Measurements from ENCODE around the gene NUMB. TPM values are rescaled to one million over a fixed set of nuclear protein-coding genes. Genes with fewer than 3 reads are reported as not detected.

NUMB gene
- total RNA-seq, 2 experiments from 2014 or later: 27.9 to 31.5 TPM

DNA sequence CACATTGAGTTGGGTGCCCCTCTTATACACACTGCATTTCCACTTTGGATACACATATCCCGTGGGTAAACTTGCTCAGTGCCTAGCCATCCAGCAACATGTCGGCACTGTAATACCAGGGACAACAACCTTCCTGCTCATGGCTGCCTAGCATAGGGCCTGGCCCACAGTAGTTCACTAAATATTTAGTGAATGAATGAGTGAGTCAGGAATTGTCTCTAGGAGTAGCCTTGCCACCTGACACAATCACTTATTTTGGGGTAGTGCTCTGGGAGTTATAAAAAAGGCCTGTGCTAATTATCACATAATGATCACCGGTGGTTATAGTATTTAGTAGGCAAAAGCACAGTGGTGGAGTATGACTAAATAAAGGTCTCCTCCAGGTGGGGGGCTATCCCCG is 8.5 kb upstream of the NUMB start:
- H3K4me1 ChIP-seq (ENCODE audit: insufficient read depth, low read length): peaks cover 16% of the 10 kb centered on the region
- H3K27me3 ChIP-seq (ENCODE audit: control insufficient read depth in 1 of 2, insufficient read depth in 2 of 2, low read length in 2 of 2): no peaks in the 10 kb centered on the region
- H3K36me3 Mint-ChIP-seq (ENCODE audit: low read depth): no peaks in the 10 kb centered on the region
- no peaks in the 10 kb centered on the region for H3K36me3 ChIP-seq (ENCODE audit: insufficient read depth, low read length)
- intact Hi-C loops (cut with DNase I, micrococcal nuclease): no loop called here
- DNase-seq (no peak), ATAC-seq (ENCODE audit: poor library complexity) (no peak)
- TF ChIP-seq, protein P1, sequence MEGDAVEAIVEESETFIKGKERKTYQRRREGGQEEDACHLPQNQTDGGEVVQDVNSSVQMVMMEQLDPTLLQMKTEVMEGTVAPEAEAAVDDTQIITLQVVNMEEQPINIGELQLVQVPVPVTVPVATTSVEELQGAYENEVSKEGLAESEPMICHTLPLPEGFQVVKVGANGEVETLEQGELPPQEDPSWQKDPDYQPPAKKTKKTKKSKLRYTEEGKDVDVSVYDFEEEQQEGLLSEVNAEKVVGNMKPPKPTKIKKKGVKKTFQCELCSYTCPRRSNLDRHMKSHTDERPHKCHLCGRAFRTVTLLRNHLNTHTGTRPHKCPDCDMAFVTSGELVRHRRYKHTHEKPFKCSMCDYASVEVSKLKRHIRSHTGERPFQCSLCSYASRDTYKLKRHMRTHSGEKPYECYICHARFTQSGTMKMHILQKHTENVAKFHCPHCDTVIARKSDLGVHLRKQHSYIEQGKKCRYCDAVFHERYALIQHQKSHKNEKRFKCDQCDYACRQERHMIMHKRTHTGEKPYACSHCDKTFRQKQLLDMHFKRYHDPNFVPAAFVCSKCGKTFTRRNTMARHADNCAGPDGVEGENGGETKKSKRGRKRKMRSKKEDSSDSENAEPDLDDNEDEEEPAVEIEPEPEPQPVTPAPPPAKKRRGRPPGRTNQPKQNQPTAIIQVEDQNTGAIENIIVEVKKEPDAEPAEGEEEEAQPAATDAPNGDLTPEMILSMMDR (IDR thresholded peaks at IDR 0.05): no peak
- no peak overlapping the region for H3K27ac Mint-ChIP-seq
- H3K9me3 ChIP-seq (ENCODE audit: control insufficient read depth in 1 of 2, insufficient read depth in 1 of 2, low read length in 2 of 2): no peaks in the 10 kb centered on the region
- no peak overlapping the region for H3K4me3 ChIP-seq (ENCODE audit: low read length)
- CTCF ChIA-PET: no interaction called here
- POLR2A ChIA-PET: interaction anchor here (1.8 kb wide), 1 partner anchor 24 kb away, joined by 8 read pairs; the partner anchor contains the start of gene RIOX1
- H3K27me3 Mint-ChIP-seq: no peaks in the 10 kb centered on the region
- peaks cover 39% of the 10 kb centered on the region for H3K4me1 Mint-ChIP-seq (ENCODE audit: low read depth)
- no peaks in the 10 kb centered on the region for H3K9me3 Mint-ChIP-seq
- H3K4me3 Mint-ChIP-seq: no peak overlapping the region
- no peak overlapping the region for H3K27ac ChIP-seq (ENCODE audit: low read depth in 1 of 2, low read length in 2 of 2)

GRCh38 chr14:73465823-73466532 is 7.6 kb upstream of the NUMB start:
- no peak overlapping the region for H3K4me3 ChIP-seq (ENCODE audit: low read length)
- Mint-ChIP-seq H3K36me3 (ENCODE audit: low read depth) (no peaks in the 10 kb centered on the region), H3K4me1 (ENCODE audit: low read depth) (peaks cover 39% of the 10 kb centered on the region), H3K27ac (no peak overlapping the region), H3K27me3 (no peaks in the 10 kb centered on the region), H3K9me3 (no peaks in the 10 kb centered on the region), H3K4me3 (no peak overlapping the region)
- ChIA-PET POLR2A (interaction anchor here (0.6 to 1.8 kb wide), 2 partner anchors 25 to 1003 kb away, joined by 3 to 8 read pairs; partner anchors contain the start of gene RIOX1), CTCF (interaction anchor here (0.7 to 1.3 kb wide), 2 partner anchors 25 to 171 kb away, joined by 3 read pairs; partner anchors contain the start of gene RIOX1)
- H3K27me3 ChIP-seq (ENCODE audit: control insufficient read depth in 1 of 2, insufficient read depth in 2 of 2, low read length in 2 of 2): no peaks in the 10 kb centered on the region
- no peaks in the 10 kb centered on the region for H3K36me3 ChIP-seq (ENCODE audit: insufficient read depth, low read length)
- intact Hi-C loops (cut with DNase I, micrococcal nuclease): no loop called here
- H3K9me3 ChIP-seq (ENCODE audit: control insufficient read depth in 1 of 2, insufficient read depth in 1 of 2, low read length in 2 of 2): no peaks in the 10 kb centered on the region
- ATAC-seq (ENCODE audit: poor library complexity) (no peak), DNase-seq (peak in 2 of 14 experiments; percentile 38 to 43)
- TF ChIP-seq, protein P1 (IDR thresholded peaks at IDR 0.05): no peak
- no peak overlapping the region for H3K27ac ChIP-seq (ENCODE audit: low read depth in 1 of 2, low read length in 2 of 2)
- peaks cover 16% of the 10 kb centered on the region for H3K4me1 ChIP-seq (ENCODE audit: insufficient read depth, low read length)

GRCh38 chr14:73463411-73463810 is 5.1 kb upstream of the NUMB start:
- ATAC-seq (ENCODE audit: poor library complexity) (no peak), DNase-seq (peak in 3 of 14 experiments; percentile 48 to 75 (median 66))
- Mint-ChIP-seq H3K36me3 (ENCODE audit: low read depth) (peaks cover 3% of the 10 kb centered on the region), H3K27me3 (no peaks in the 10 kb centered on the region), H3K27ac (no peak overlapping the region), H3K9me3 (no peaks in the 10 kb centered on the region), H3K4me3 (no peak overlapping the region), H3K4me1 (ENCODE audit: low read depth) (peaks cover 46% of the 10 kb centered on the region)
- ChIA-PET CTCF (interaction anchor here (1.5 kb wide), 1 partner anchor 168 kb away, joined by 4 read pairs; no protein-coding TSS in a partner anchor), POLR2A (interaction anchor here (0.8 to 1.6 kb wide), 2 partner anchors 149 to 221 kb away, joined by 3 to 4 read pairs; partner anchors contain the start of gene ACOT6)
- no peaks in the 10 kb centered on the region for H3K27me3 ChIP-seq (ENCODE audit: control insufficient read depth in 1 of 2, insufficient read depth in 2 of 2, low read length in 2 of 2)
- H3K27ac ChIP-seq (ENCODE audit: low read depth in 1 of 2, low read length in 2 of 2): no peak overlapping the region
- no peaks in the 10 kb centered on the region for H3K36me3 ChIP-seq (ENCODE audit: insufficient read depth, low read length)
- H3K4me3 ChIP-seq (ENCODE audit: low read length): no peak overlapping the region
- H3K9me3 ChIP-seq (ENCODE audit: control insufficient read depth in 1 of 2, insufficient read depth in 1 of 2, low read length in 2 of 2): no peaks in the 10 kb centered on the region
- TF ChIP-seq, protein P1 (IDR thresholded peaks at IDR 0.05): no peak
- peaks cover 23% of the 10 kb centered on the region for H3K4me1 ChIP-seq (ENCODE audit: insufficient read depth, low read length)
- intact Hi-C loops (cut with DNase I, micrococcal nuclease): no loop called here

Data from CD4-positive, alpha-beta T cell (primary cell).